ENCODE measurements around the gene MAP3K2.

Gene MAP3K2

GRCh38 chr2:127371037-127371436 lies 16.7 kb downstream of the MAP3K2 start:
- Histone ChIP-seq H3K9ac (ENCODE audit: low read depth, low read length) (no peak overlapping the region), H3K36me3 (ENCODE audit: insufficient read depth, low read depth, low read length) (0 out of 2 replicates have a peak, but pooled peaks cover 3% of the 10 kb centered on the region), H3K9me3 (ENCODE audit: insufficient read depth, low read depth, low read length) (peaks cover 46% of the 10 kb centered on the region), H3K4me1 (ENCODE audit: insufficient read depth, low read length) (no peaks in the 10 kb centered on the region), H3K27me3 (ENCODE audit: insufficient read depth, low read length) (no peaks in the 10 kb centered on the region), H3K4me3 (ENCODE audit: low read length) (no peak overlapping the region), H3K27ac (ENCODE audit: low read length) (no peak overlapping the region)

DNA sequence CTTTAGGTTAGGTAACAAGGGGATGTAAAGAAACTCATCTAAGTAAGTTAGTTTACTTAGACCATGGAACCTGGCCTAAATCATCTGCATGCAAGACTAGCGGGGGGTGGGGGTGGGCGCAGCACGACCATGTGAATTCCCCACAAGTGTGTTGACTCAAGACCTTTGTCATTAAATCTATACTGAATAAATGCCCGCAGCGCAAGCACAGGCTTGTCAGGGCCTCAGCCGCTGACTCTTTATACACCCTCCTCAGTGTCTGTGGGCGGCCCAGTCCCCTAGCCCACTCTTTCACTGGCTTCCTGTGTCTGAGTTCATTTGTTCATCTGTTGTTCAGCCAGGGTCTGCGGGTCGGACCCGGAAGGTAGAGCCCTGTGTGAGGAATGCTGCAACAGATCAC lies 17.8 kb downstream of the MAP3K2 start:
- Histone ChIP-seq H3K27ac (ENCODE audit: low read length) (no peak overlapping the region), H3K4me1 (ENCODE audit: insufficient read depth, low read length) (0 out of 2 replicates have a peak, but pooled peaks cover 8% of the 10 kb centered on the region)

GRCh38 chr2:127365211-127365643 lies 22.5 kb downstream of the MAP3K2 start:
- Histone ChIP-seq H3K4me3 (ENCODE audit: low read length) (no peak overlapping the region), H3K4me1 (ENCODE audit: insufficient read depth, low read length) (peaks cover 16% of the 10 kb centered on the region; the same call in 1 of the 2 replicates), H3K9ac (ENCODE audit: low read depth, low read length) (no peak overlapping the region), H3K36me3 (ENCODE audit: insufficient read depth, low read depth, low read length) (no peaks in the 10 kb centered on the region), H3K9me3 (ENCODE audit: insufficient read depth, low read depth, low read length) (peaks cover 8% of the 10 kb centered on the region), H3K27ac (ENCODE audit: low read length) (no peak overlapping the region), H3K27me3 (ENCODE audit: insufficient read depth, low read length) (no peaks in the 10 kb centered on the region)

More for the DNA sequence above, 17.8 kb downstream of the MAP3K2 start:
- H3K36me3 ChIP-seq (ENCODE audit: insufficient read depth, low read depth, low read length) = 0 out of 2 replicates have a peak, but pooled peaks cover 3% of the 10 kb centered on the region
- no peak overlapping the region for H3K4me3 ChIP-seq (ENCODE audit: low read length)
- H3K9ac ChIP-seq (ENCODE audit: low read depth, low read length) = no peak overlapping the region
- H3K9me3 ChIP-seq (ENCODE audit: insufficient read depth, low read depth, low read length) = peaks cover 40% of the 10 kb centered on the region
- H3K27me3 ChIP-seq (ENCODE audit: insufficient read depth, low read length) = no peaks in the 10 kb centered on the region

GRCh38 chr2:127362971-127363370 lies 24.8 kb downstream of the MAP3K2 start:
- Histone ChIP-seq H3K9me3 (ENCODE audit: insufficient read depth, low read depth, low read length) (no peaks in the 10 kb centered on the region), H3K27me3 (ENCODE audit: insufficient read depth, low read length) (no peaks in the 10 kb centered on the region), H3K36me3 (ENCODE audit: insufficient read depth, low read depth, low read length) (no peaks in the 10 kb centered on the region), H3K27ac (ENCODE audit: low read length) (no peak overlapping the region), H3K4me3 (ENCODE audit: low read length) (no peak overlapping the region), H3K4me1 (ENCODE audit: insufficient read depth, low read length) (peaks cover 30% of the 10 kb centered on the region; the same call in 1 of the 2 replicates), H3K9ac (ENCODE audit: low read depth, low read length) (no peak overlapping the region)

GRCh38 chr2:127361929-127362885 lies 25.6 kb downstream of the MAP3K2 start:
- H3K4me1 ChIP-seq (ENCODE audit: insufficient read depth, low read length) = peaks cover 30% of the 10 kb centered on the region; the same call in 1 of the 2 replicates

DNA sequence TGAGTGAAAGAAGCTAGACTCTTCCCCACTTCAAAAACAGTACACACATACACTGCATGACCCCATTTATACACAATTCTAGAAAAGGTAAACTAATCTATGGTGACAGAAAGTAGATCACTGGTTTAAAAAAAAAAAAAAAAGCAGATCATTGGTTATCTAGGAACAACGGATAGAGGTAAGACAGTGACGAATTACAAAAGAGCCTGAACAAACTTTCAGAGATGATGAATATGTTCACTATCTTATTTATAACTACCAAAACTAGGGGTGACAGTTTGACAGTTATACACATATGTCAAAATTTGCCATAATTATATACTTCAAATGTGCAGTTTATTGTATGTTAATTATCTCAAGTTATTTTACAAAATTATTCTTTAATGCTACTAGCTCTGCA lies 27.5 kb downstream of the MAP3K2 start:
- Histone ChIP-seq H3K4me1 (ENCODE audit: insufficient read depth, low read length) (peaks cover 24% of the 10 kb centered on the region; the same call in 1 of the 2 replicates), H3K9ac (ENCODE audit: low read depth, low read length) (no peak overlapping the region), H3K4me3 (ENCODE audit: low read length) (no peak overlapping the region)

More at GRCh38 chr2:127361929-127362885, 25.6 kb downstream of the MAP3K2 start:
- no peak overlapping the region for H3K9ac ChIP-seq (ENCODE audit: low read depth, low read length)
- H3K9me3 ChIP-seq (ENCODE audit: insufficient read depth, low read depth, low read length) = no peaks in the 10 kb centered on the region
- H3K27ac ChIP-seq (ENCODE audit: low read length) = no peak overlapping the region
- no peak overlapping the region for H3K4me3 ChIP-seq (ENCODE audit: low read length)
- no peaks in the 10 kb centered on the region for H3K36me3 ChIP-seq (ENCODE audit: insufficient read depth, low read depth, low read length)
- H3K27me3 ChIP-seq (ENCODE audit: insufficient read depth, low read length) = no peaks in the 10 kb centered on the region

DNA sequence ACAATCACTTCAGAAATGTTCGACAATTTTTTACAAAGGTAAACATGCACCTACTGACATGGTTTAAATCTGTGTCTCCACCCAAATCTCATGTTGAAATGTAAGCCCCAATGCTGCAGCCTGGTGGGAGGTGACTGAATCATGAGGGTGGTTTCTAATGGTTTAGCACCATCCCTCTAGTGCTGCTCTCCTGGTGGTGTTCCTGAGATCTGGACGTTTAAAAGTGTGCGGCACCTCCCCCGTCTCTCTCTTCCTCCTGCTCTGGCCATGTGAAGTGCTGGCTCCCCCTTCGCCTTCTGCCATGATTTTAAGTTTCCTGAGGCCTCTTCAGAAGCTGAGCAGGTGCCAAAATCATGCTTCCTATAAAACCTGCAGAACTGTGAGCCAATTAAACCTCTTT lies 28.3 kb downstream of the MAP3K2 start:
- Histone ChIP-seq H3K36me3 (ENCODE audit: insufficient read depth, low read depth, low read length) (no peaks in the 10 kb centered on the region), H3K27me3 (ENCODE audit: insufficient read depth, low read length) (no peaks in the 10 kb centered on the region), H3K27ac (ENCODE audit: low read length) (no peak overlapping the region), H3K4me3 (ENCODE audit: low read length) (no peak overlapping the region; the same call in 1 of the 2 replicates), H3K9ac (ENCODE audit: low read depth, low read length) (no peak overlapping the region), H3K4me1 (ENCODE audit: insufficient read depth, low read length) (peaks cover 22% of the 10 kb centered on the region; the same call in 1 of the 2 replicates), H3K9me3 (ENCODE audit: insufficient read depth, low read depth, low read length) (no peaks in the 10 kb centered on the region)

More for the DNA sequence above, 27.5 kb downstream of the MAP3K2 start:
- Histone ChIP-seq H3K36me3 (ENCODE audit: insufficient read depth, low read depth, low read length) (no peaks in the 10 kb centered on the region), H3K27ac (ENCODE audit: low read length) (no peak overlapping the region), H3K9me3 (ENCODE audit: insufficient read depth, low read depth, low read length) (no peaks in the 10 kb centered on the region), H3K27me3 (ENCODE audit: insufficient read depth, low read length) (no peaks in the 10 kb centered on the region)

GRCh38 chr2:127358971-127359370 lies 28.8 kb downstream of the MAP3K2 start:
- H3K4me3 ChIP-seq (ENCODE audit: low read length) = no peak overlapping the region; the same call in 1 of the 2 replicates
- no peaks in the 10 kb centered on the region for H3K36me3 ChIP-seq (ENCODE audit: insufficient read depth, low read depth, low read length)
- H3K9ac ChIP-seq (ENCODE audit: low read depth, low read length) = no peak overlapping the region
- H3K27me3 ChIP-seq (ENCODE audit: insufficient read depth, low read length) = no peaks in the 10 kb centered on the region
- H3K27ac ChIP-seq (ENCODE audit: low read length) = no peak overlapping the region
- peaks cover 17% of the 10 kb centered on the region; the same call in 1 of the 2 replicates for H3K4me1 ChIP-seq (ENCODE audit: insufficient read depth, low read length)
- no peaks in the 10 kb centered on the region for H3K9me3 ChIP-seq (ENCODE audit: insufficient read depth, low read depth, low read length)

DNA sequence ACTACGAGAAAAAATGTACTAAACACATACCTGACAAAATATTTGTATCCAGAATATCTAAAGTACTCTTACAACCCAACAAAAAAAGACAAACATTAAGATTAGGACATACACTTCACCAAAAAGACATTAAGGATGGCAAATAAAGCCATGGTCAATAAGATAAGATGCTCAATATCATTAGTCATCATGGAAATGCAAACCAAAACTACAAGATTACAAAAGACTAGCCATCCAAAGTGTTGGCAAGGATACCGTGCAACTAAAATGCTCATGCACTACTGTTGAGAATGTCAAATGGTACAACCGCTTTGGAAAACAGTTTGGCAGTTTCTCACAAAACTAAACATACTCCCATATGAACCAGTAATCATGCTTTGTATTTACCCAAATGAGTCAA lies 29.7 kb downstream of the MAP3K2 start:
- H3K36me3 ChIP-seq (ENCODE audit: insufficient read depth, low read depth, low read length) = no peaks in the 10 kb centered on the region
- no peak overlapping the region for H3K9ac ChIP-seq (ENCODE audit: low read depth, low read length)
- H3K27ac ChIP-seq (ENCODE audit: low read length) = no peak overlapping the region
- H3K4me1 ChIP-seq (ENCODE audit: insufficient read depth, low read length) = peaks cover 17% of the 10 kb centered on the region; the same call in 1 of the 2 replicates
- H3K4me3 ChIP-seq (ENCODE audit: low read length) = no peak overlapping the region
- no peaks in the 10 kb centered on the region for H3K9me3 ChIP-seq (ENCODE audit: insufficient read depth, low read depth, low read length)
- H3K27me3 ChIP-seq (ENCODE audit: insufficient read depth, low read length) = no peaks in the 10 kb centered on the region

DNA sequence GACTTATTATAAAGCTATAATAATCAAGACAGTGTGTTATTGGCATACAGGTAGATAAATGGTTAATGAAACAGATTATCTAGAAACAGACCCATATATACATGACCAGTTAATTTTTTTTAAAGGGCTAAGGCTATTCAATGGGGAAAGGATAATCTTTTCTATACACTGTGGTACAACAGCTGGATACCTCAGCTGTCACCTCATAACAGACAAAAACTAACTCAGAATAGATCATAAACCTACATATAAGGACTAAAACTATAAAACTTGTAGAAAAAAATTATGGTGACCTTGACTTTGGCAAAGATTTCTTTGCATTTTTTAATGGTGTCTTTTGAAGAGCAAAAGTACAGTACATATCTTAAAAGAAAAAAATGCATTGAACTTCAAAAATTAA lies 30.2 kb downstream of the MAP3K2 start:
- Histone ChIP-seq H3K4me3 (ENCODE audit: low read length) (no peak overlapping the region), H3K9me3 (ENCODE audit: insufficient read depth, low read depth, low read length) (no peaks in the 10 kb centered on the region), H3K4me1 (ENCODE audit: insufficient read depth, low read length) (peaks cover 17% of the 10 kb centered on the region; the same call in 1 of the 2 replicates), H3K27me3 (ENCODE audit: insufficient read depth, low read length) (no peaks in the 10 kb centered on the region), H3K36me3 (ENCODE audit: insufficient read depth, low read depth, low read length) (no peaks in the 10 kb centered on the region), H3K27ac (ENCODE audit: low read length) (no peak overlapping the region), H3K9ac (ENCODE audit: low read depth, low read length) (no peak overlapping the region)

DNA sequence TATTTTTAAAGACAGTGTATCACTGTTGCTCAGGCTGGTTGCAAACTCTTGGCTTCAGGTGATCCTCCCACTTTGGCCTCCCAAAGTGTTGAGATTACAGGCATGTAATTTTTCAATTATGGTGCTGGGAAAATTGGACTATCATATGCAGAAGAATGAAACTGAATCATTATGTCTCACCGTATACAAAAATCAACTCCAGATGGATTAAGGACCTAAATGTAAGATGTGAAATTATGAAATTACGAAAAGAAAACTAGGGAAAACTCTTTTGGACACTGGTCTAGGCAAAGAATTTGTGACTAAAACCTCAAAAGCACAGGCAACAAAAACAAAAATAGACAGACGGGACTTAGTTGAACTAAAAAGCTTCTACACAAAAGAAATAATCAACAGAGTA lies 31.2 kb downstream of the MAP3K2 start:
- peaks cover 17% of the 10 kb centered on the region; the same call in 1 of the 2 replicates for H3K4me1 ChIP-seq (ENCODE audit: insufficient read depth, low read length)
- no peak overlapping the region for H3K27ac ChIP-seq (ENCODE audit: low read length)
- H3K9me3 ChIP-seq (ENCODE audit: insufficient read depth, low read depth, low read length) = no peaks in the 10 kb centered on the region
- no peaks in the 10 kb centered on the region for H3K36me3 ChIP-seq (ENCODE audit: insufficient read depth, low read depth, low read length)
- H3K9ac ChIP-seq (ENCODE audit: low read depth, low read length) = no peak overlapping the region
- no peak overlapping the region for H3K4me3 ChIP-seq (ENCODE audit: low read length)
- no peaks in the 10 kb centered on the region for H3K27me3 ChIP-seq (ENCODE audit: insufficient read depth, low read length)

Data from iPS-20b (cell line).